GM19043 (cell line): ENCODE measurements around the gene SAMD9.
"Not testable (repeated sequence)": the region's sequence is repeated elsewhere in the genome, so short reads cannot be mapped to it uniquely, and the experiment has no call there.

Experiments used
- ATAC-seq: cut with Tn5 transposase; IDR thresholded peaks from one replicate; pipeline ENCODE4 v1.9.1; 2021; ENCODE audit warnings: low read depth; ENCODE audit not compliant: unreplicated experiment

The SAMD9 gene

GRCh38 chr7:93120592-93121549, 3.1 kb upstream of the SAMD9 start:
- ATAC-seq = no peak

GRCh38 chr7:93119191-93119905, 1.6 kb upstream of the SAMD9 start:
- no peak for ATAC-seq

DNA sequence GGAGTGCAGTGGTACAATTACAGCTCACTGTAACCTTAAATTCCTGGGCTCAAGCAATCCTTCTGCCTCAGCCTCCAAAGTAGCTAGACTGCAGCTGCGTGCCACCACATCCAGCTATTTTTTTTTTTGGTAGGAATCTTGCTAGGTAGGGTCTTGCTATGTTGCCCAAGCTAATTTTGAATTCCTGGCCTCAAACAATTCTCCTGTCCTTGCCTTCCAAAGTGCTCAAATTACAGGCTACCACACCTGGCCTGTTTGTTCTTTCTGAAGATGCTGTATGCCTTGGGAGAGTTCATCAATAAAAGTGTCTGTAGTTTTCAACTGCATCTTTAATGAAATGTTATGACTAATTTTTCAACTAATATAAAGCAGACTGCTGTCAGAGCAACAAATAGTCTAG, 452 bp downstream of the SAMD9 start:
- ATAC-seq = no peak

DNA sequence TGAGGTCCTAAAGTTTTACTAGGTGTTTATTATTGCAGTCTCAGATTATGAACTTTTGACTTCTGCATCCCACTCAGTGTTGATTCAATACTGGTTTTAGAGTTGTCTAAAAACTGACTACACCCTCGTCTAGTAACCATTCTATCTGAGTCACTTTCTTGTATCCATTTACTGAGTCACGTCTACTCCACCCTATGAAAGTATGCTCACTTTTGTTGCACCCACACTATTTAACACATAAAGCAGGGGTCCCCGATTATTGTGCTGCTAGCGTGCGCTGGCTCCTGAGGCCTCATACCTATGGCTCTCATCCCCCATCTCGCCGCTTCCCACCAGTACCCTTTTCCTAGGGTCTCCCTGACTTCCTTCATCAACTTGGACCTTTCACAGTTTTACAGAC, 2.0 kb downstream of the SAMD9 start:
- ATAC-seq = no peak

DNA sequence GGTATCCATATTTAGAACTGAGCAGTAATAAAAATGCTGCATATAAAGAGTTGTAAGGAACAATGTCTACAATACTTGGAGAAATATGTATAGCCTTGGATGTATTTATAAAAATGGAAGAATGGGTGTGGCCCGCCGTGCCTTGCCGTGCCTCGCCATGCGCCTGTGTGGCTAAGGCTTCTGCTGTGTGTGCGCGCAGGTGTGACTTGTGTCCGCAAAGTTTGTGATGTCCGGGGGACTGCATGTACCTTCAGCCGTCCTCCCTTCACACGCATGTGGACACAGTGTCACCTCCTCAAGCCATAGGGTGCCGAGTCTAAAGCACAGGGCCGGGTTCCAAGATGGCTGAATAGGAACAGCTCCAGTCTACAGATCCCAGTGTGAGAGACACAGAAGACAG, 9.8 kb downstream of the SAMD9 start:
- no peak for ATAC-seq

- no peak for ATAC-seq
Observed at GRCh38 chr7:93097388-93097787, 20.4 kb downstream of the SAMD9 start.

DNA sequence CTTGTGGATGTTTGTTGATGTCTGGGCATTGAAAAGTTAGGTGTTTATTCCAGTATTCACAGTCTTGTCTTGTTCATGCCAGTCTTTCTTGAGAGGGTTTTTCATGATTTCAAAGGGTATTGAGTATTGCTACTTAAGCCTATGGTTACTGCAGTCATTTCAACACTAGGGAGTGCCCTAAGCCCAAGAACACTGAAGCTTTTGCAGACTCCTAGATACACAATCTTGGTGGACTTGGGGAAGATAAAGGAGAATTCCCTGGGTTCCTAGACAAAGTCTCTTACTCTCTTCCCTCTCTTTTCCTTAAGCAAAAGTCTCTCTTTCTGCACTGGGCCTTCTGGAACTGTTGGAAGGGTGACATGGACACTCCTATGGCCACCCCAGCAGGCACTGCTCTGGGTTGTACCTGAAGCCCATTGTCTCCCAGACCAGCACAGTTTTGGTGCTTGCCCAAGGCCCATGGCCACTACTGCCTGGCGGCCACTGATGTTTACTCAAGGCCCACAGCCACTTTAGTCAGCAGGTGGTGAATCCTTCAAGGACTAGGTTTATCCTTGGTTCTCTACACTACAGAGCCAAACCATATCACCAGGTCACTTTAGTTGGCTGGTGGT, 24.9 kb downstream of the SAMD9 start:
- peak; percentile 68 for ATAC-seq

DNA sequence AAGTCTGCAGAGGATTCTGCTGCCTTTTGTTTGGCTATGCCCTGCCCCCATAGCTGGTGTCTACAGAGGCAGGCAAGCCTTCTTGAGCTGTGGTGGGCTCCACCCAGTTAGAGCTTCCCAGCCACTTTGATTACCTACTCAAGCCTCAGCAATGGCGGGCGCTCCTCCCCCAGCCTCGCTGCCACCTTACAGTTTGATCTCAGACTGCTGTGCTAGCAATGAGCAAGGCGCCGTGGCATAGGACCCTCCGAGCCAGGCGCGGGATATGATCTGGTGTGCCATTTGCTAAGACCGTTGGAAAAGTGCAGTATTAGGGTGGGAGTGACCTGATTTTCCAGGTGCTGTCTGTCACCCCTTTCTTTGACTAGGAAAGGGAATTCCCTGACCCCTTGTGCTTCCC, 44.4 kb downstream of the SAMD9 start:
- not testable (repeated sequence) for ATAC-seq

DNA sequence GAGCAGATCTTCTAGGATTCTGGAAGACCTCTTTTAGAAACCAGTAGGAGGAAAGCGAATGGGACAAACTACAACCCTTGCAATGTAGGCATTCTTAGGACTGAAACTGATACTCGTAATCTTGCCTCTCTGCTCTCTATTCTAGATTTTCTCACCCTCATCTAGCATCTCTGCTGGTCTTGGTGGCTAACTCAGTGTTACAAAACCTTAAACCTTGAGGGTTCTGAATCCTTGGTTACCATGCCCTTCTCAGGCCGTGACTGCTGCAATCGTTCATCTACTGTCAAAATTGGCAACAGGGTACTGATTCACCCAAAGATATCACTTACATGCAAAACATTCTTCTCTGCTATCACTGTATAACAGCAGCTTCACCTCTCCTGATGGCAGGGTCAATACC, 55.2 kb downstream of the SAMD9 start:
- no peak for ATAC-seq

DNA sequence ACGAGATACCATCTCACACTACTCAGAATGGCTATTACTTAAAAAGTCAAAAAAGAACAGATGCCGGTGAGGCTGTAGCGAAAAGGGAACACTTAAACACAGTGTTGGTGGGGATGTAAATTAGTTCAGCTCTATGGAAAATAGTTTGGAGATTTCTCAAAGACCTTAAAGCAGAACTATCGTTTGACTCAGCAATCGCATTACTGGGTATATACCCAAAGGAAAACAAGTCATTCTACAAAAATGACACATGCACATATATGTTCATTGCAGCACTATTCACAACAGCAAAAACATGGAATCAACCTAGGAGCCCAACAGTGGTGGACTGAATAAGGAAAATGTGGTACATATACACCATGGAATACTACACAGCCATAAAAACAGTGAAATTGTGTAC, 56.9 kb downstream of the SAMD9 start:
- no peak for ATAC-seq

DNA sequence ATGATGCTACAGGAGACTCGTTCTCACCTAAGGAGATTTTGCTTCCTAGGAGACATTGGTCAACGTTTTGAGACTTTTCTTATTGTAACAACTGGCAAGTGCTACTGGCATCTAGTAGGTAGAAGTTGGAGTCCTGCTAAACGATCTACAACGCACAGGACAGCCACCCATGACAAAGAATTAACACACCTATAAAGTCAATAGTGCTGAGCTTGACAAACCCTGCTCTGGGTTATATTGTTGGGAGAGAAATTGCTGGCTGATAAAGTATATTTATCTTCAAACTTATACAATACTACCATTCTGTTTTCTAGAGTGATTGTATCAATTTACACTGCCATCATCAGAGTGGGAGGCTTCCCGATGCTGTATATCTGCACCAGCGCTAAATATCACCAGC, 57.8 kb downstream of the SAMD9 start:
- no peak for ATAC-seq

- not testable (repeated sequence) for ATAC-seq
Observed at GRCh38 chr7:93056621-93057020, 61.2 kb downstream of the SAMD9 start.

DNA sequence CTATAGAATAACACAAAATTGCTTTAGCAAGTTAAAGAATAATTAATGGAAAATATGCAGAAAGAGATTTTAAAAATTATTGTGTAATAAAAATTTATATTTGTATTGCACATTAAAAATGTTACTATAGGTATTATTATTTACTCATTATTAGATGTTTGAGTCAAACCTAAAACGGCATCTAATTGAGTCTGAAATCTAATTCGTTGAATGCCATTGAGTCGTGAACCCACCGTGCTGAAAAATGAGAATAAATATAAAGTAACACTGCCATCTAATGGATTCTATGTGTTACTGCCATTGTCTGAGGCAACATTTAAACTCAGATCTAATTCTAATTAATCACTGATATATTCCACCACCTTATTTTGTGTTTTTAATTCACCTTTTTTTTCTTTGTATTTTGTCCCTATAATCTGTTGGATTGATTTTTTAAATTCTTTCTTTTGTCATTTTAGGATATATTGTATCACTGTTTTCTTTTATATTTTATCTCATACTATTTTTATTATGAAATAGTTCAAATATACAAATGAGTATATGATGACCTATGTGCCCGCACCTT, 62.2 kb downstream of the SAMD9 start:
- no peak for ATAC-seq

DNA sequence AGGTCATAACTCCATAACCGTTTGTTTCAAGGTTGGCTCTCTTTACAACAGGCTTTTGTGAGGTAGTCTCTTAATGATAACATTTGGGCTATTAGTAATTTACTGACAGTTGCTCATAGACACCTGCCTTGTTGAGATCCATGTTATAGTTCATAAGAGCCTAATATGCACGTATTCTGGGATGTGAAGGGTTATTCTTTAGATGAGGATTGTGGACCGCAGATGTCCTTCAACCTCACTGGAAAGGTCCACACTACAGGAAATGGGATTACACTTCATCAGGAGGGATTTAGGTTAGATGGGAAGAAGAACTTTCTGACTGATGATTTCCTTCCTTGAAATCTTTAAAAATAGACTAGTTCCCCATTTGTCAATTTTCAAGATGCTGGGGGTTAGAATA, 62.8 kb downstream of the SAMD9 start:
- ATAC-seq = no peak

GRCh38 chr7:93053949-93054943, 63.5 kb downstream of the SAMD9 start:
- ATAC-seq = no peak

- no peak for ATAC-seq
Observed at GRCh38 chr7:93053209-93053948, 64.4 kb downstream of the SAMD9 start.

DNA sequence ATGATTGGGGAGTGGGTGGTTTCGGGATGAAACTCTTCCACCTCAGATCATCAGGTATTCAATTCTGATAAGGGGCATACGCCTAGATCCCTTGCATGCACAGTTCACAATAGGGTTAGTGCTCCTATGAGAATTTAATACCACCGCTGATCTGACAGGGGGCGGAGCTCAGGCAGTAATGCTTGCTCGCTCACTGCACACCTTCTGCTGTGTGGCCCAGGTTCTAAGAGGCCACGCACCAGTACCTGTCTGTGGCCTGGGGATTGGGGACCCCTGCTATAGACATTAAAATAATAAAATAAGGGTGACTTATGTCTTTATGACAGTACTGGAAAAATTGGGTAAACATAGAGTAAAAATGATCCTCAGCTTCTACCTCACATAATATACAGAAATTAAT, 66.1 kb downstream of the SAMD9 start:
- no peak for ATAC-seq
